Activated CD4-positive, alpha-beta T cell treated with anti-CD3 and anti-CD28 coated beads, Interleukin-2, amount 50 U/mL, for 1 hour (primary cell): ENCODE measurements around the gene TNFAIP8L1.
A peak's percentile ranks its signal among the peaks of the same experiment; 100 is the strongest.

Experiments
- DNase-seq: peaks from one replicate; pipeline ENCODE4 v3.0.0-alpha.2; 2020

Gene TNFAIP8L1

GRCh38 chr19:4613254-4613751 lies 26.0 kb upstream of the TNFAIP8L1 start:
- no peak for DNase-seq

GRCh38 chr19:4618019-4618418 lies 21.3 kb upstream of the TNFAIP8L1 start:
- DNase-seq: no peak

- DNase-seq: no peak
These were observed 19.5 kb upstream of the TNFAIP8L1 start for GRCh38 chr19:4619668-4620294.

GRCh38 chr19:4620675-4621074 lies 18.6 kb upstream of the TNFAIP8L1 start:
- no peak for DNase-seq

- no peak for DNase-seq
These were observed 16.5 kb upstream of the TNFAIP8L1 start for GRCh38 chr19:4622695-4623421.

GRCh38 chr19:4624301-4624700 lies 15.0 kb upstream of the TNFAIP8L1 start:
- no peak for DNase-seq

- DNase-seq: no peak
These were observed 14.5 kb upstream of the TNFAIP8L1 start for GRCh38 chr19:4624733-4625362.

GRCh38 chr19:4633140-4633967 lies 6.0 kb upstream of the TNFAIP8L1 start:
- peak; percentile 39 for DNase-seq

GRCh38 chr19:4635754-4636116 lies 3.6 kb upstream of the TNFAIP8L1 start:
- DNase-seq: no peak

GRCh38 chr19:4636151-4636717 lies 3.1 kb upstream of the TNFAIP8L1 start:
- peak; percentile 71 for DNase-seq

- no peak for DNase-seq
These were observed 2.6 kb upstream of the TNFAIP8L1 start for GRCh38 chr19:4636761-4637160.

- DNase-seq: no peak
These were observed 999 bp upstream of the TNFAIP8L1 start for GRCh38 chr19:4638317-4638716.

- no peak for DNase-seq
These were observed 373 bp downstream of the TNFAIP8L1 start for GRCh38 chr19:4639531-4640246.

GRCh38 chr19:4640247-4641000 lies 1.1 kb downstream of the TNFAIP8L1 start:
- DNase-seq: no peak

- no peak for DNase-seq
These were observed 1.8 kb downstream of the TNFAIP8L1 start for GRCh38 chr19:4641132-4641531.

GRCh38 chr19:4642625-4643024 lies 3.3 kb downstream of the TNFAIP8L1 start:
- no peak for DNase-seq

GRCh38 chr19:4645718-4646117 lies 6.4 kb downstream of the TNFAIP8L1 start:
- DNase-seq: no peak

GRCh38 chr19:4647676-4648644 lies 8.6 kb downstream of the TNFAIP8L1 start:
- DNase-seq: no peak

- no peak for DNase-seq
These were observed 10.2 kb downstream of the TNFAIP8L1 start for GRCh38 chr19:4649392-4650047.

GRCh38 chr19:4650159-4650558 lies 10.8 kb downstream of the TNFAIP8L1 start:
- no peak for DNase-seq
